Stimulated activated CD4-positive, alpha-beta T cell treated with anti-CD3 and anti-CD28 coated beads, Interleukin-4, amount 100 ng/mL, for 1 hour (primary cell): ENCODE results near the gene CATSPERZ.

Experiments
- DNase-seq: peaks from one replicate; pipeline ENCODE4 v3.0.0-alpha.2; 2020

The CATSPERZ gene

DNA sequence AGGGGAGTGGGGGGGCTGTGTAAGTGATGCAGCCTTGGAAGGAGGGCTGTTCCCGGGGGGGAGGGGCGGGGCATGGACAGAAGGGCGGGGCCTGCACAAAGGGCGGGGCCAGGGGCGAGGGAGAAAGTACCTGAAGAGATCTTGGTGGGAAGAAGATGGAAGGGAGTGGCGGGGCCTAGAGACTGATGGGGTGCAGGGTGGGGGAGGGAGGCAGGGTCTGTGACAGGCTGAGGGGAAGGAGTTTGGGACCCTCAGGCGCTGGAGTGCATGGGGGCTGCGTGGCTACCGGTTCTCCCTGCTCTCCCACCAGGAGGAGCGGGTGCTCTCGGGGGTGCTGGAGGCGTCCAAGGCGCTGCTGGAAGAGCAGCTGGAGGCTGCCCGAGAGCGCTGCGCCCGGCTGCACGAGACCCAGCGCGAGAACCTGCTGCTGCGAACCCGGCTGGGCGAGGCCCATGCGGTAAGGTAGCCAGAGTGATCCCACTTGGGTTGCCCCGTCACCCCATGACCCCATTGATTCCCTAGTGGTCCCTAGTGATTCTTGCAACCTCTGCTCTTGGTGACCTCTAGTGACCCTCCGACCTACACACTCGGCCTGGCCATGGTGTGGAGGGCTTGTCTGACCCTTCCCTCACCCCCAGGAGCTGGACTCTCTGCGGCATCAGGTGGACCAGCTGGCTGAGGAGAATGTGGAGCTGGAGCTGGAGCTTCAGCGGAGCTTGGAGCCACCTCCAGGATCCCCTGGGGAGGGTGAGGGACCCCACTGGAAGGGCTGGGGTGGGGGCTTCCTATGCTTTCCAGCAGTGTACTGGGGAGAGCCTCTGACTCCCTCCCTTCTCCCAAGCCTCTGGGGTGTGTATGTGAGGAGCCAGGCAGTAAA lies 42.9 kb downstream of the CATSPERZ start:
- DNase-seq = no peak

DNA sequence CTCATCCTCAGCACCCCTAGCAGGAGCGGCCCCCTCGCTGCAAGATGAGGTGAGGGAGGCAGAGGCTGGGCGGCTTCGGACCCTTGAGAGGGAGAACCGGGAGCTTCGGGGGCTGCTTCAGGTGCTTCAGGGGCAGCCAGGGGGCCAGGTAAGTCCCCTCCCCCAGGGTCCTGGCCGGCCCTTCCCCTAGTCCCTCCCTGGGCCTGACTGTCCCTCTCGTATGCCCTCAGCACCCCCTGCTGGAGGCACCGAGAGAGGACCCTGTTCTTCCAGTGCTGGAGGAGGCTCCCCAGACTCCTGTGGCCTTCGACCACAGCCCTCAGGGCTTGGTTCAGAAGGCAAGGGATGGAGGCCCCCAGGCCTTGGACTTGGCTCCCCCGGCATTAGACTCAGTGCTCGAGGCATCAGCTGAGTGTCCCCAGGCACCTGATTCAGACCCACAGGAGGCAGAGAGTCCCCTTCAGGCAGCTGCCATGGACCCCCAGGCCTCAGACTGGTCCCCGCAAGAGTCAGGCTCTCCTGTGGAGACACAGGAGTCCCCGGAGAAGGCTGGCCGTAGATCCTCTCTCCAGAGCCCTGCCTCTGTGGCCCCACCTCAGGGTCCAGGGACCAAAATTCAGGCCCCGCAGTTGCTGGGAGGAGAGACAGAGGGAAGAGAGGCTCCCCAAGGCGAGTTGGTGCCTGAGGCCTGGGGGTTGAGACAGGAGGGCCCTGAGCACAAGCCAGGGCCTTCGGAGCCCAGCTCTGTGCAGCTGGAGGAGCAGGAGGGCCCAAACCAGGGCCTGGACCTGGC lies 43.8 kb downstream of the CATSPERZ start:
- no peak for DNase-seq

DNA sequence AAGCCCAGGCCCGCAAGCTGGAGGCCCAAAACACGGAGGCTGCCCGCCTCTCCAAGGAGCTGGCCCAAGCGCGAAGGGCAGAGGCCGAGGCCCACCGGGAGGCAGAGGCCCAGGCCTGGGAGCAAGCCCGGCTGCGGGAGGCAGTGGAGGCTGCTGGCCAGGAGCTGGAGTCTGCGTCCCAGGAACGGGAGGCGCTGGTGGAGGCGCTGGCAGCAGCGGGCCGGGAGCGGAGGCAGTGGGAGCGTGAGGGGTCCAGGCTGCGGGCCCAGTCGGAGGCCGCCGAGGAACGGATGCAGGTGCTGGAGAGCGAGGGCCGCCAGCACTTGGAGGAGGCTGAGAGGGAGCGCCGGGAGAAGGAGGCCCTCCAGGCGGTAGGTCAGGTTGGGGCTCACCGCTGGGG lies 44.6 kb downstream of the CATSPERZ start:
- DNase-seq = no peak

DNA sequence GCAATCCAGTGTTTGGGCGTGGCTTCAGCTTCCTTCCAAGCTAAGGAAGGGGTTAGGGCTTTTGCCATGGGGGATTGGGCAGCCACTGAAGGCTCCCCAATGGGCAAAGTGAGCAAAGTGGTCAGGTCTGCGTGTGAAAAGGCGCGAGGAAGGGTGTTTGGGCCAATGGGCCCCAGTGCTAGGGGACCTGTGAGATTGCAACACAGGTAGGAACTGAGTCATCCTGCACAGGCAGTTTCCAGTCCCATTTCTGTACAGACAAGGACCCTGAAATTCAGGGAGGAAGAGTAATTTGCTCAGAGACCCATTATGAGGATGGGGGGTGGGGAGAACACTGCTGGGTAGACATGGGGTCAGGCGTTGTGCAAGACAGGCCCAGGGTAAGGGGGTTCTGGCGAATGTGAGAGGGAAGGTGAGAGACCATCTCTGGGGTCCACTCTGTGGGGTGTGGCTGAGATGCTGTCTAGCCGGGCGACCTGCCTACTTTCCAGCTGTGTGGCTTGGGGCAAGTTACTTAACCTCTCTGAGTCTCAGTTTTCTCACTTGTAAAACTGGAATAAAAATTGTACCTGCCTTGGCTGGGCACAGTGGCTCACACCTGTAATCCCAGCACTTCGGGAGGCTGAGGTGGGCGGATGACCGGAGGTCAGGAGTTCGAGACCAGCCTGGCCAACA lies 47.2 kb downstream of the CATSPERZ start:
- DNase-seq = no peak

DNA sequence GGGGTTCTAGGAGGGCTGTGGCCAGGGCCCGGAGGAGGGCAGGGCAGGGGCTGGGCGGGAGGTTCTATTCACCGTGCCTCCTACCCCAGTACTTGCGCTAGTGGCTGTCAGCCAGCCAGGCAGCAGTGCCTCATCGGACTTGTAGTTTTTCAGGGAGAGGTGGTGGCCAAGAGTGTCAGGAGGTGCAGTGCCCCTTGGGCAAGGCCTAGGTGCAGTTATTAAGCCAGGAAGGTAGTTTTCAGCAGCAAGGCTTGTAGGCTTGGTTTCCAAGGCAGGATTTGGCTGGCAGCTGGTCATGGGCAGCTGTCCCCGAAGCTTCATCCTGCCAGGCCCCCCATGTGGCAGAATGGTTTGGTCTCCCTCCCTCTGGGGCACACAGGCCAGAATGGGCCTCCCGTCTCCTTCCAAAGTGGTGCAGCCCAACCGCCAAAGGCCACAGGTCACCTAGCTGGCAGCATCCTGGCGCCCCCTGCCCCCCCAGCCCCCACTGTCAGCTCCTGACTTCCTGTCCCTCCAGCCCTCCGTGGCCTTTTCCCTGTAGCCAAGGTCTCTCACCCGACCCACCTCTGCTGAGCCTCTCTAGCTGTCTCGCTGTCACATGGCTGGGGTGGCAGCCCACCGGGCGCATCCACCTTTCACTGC lies 48.3 kb downstream of the CATSPERZ start:
- no peak for DNase-seq

DNA sequence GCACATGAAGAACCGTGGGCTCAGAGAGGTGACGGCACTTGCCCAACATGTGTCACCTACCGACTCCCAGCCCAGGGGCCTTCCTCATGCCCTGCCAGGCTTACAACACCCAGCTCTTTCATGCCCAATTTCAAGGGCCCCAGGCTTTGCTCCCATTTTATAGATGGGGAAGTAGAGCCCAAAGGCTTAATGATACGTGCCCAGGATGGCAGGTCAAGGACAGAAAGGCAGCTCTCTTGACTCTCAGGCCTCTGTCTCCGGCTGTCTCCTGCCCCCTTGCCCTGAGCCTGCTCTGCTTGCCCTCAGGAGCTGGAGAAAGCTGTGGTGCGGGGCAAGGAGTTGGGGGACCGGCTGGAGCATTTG lies 48.8 kb downstream of the CATSPERZ start:
- DNase-seq = no peak

DNA sequence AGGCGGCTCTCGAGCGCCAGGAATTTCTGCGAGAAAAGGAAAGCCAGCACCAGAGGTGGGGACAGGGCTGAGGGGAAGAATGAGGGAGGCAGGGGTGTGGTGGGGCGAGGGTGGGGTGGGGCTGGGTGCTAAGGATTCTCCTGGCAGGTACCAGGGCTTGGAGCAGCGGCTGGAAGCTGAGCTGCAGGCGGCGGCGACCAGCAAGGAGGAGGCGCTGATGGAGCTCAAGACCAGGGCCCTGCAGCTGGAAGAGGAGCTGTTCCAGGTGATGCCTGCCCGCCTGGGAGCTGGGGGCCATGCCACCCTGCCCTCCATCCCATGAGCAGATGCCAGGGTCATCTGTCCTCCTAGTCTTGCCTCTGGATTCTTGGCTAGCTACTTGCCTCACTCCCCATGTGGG lies 49.2 kb downstream of the CATSPERZ start:
- no peak for DNase-seq

DNA sequence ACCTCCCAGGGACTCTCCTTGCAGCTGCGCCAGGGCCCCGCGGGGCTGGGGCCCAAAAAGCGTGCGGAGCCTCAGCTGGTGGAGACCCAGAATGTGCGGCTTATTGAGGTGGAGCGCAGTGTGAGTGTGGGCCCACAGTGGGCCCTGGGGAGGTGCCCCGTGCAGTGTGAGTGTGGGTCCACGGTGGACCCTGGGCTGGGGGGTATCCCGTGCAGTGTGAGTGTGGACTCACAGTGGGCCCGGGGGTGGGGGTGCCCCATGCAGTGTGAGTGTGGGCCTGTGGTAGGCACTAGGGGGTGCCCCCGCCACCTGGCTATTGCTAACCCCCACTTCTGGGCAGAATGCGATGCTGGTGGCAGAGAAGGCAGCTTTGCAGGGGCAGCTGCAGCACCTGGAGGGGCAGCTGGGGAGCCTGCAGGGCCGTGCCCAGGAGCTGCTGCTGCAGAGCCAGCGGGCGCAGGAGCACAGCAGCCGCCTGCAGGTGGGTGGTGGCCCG lies 51.0 kb downstream of the CATSPERZ start:
- DNase-seq = no peak

DNA sequence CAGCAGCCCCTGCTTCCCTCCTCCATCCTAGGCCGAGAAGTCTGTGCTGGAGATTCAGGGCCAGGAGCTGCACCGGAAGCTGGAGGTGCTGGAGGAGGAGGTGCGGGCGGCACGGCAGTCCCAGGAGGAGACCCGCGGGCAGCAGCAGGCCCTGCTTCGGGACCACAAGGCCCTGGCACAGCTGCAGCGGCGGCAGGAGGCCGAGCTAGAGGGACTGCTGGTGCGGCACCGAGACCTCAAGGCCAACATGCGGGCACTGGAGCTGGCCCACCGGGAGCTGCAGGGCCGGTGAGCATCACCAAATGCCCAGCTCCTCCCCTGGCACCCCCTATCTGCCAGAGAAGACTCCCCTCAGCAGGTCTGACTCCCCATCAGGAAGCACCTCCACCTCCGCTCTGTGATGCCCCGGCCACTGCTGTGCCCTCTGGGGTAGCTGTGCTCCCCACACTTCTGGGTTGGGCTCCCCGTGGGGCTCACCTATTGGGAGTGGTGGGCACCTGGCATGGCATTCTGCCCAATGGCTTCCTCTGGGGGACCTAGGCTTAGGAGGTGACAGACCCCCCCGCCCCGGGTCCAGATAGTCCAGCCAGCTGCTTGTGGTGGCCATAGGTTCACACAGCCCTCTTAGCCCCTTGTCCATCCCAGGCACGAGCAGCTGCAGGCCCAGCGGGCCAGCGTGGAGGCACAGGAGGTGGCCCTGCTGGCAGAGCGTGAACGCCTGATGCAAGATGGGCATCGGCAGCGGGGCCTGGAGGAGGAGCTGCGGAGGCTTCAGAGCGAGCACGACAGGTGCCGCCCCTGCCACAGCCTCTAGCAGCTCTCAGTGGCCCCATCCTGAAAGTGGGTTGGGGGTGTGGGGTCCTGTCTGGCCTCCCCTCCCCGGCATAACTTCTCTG lies 52.2 kb downstream of the CATSPERZ start:
- no peak for DNase-seq

DNA sequence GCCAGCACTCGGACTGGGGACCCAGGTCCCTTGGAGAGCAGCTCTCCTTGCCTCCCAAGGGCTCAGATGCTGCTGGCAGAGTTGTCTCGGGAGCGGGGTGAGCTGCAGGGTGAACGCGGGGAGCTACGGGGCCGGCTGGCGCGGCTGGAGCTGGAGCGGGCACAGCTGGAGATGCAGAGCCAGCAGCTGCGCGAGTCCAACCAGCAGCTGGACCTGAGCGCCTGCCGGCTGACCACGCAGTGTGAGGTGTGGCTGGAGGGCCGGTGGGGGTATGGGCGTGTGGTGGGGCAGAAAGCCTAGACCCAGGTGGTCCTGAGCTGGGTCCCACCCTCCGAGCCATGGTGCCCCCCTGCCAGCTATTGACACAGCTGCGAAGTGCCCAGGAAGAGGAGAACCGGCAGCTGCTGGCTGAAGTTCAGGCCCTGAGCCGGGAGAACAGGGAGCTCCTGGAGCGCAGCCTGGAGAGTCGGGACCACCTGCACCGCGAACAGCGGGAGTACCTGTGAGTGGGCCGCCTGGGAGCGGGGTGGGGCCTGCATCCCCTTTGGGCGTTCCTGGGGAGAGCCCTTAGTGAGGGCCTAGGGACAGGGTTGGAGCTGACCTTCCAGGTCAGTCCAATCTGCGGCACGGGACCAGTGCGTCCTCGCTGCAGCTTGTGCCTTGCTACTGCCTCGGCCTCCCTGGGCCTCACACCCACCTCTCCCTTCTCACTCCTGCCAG lies 53.0 kb downstream of the CATSPERZ start:
- no peak for DNase-seq

DNA sequence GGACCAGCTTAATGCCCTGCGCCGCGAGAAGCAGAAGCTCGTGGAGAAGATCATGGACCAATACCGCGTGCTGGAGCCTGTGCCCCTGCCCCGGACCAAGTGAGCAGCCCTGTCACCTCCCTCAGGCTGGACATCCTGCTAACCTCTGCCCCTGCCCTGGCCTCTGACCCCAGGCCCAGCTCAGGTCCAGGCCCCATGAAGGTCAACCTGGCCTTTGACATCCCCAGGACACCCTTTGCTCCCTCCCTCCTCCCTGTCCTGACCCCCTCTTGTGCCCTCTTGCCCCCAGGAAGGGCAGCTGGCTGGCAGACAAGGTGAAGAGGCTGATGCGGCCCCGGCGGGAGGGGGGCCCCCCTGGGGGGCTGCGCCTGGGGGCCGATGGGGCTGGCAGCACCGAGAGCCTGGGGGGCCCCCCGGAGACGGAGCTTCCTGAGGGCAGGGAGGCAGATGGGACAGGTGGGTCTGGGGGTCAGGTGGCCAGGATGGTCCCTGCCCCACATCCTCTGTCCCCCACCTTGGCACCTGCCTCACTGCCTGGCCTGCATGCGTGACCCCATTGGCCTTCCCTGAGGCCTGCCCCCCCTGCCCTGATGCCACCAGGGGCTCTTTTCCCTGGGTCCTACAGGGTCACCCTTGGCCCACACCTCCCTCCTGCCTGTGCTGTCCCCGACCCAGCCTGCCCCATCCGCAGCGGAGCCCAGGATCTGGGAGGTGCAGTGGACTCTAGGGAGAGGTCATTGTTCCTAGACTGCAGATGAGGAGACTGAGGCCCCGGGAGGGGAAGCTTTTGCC lies 53.8 kb downstream of the CATSPERZ start:
- no peak for DNase-seq
